ENCODE measurements around the gene SYNDIG1. TPM values are rescaled to one million over a fixed set of nuclear protein-coding genes. Genes with fewer than 3 reads are reported as not detected.

The SYNDIG1 gene
- total RNA-seq, 4 donors from 2014 or later = not detected

- H3K27ac ChIP-seq = no peak overlapping the region
- H3K4me3 ChIP-seq = no peak overlapping the region
- intact Hi-C loops (cut with DNase I) = no loop called here
- no peaks in the 10 kb centered on the region for H3K27me3 ChIP-seq
- H3K36me3 ChIP-seq = no peaks in the 10 kb centered on the region
- H3K9me3 ChIP-seq = no peaks in the 10 kb centered on the region
- H3K4me1 ChIP-seq = no peaks in the 10 kb centered on the region
- TF ChIP-seq POLR2A (IDR thresholded peaks at IDR 0.05) = no peak
- TF ChIP-seq, protein P1, sequence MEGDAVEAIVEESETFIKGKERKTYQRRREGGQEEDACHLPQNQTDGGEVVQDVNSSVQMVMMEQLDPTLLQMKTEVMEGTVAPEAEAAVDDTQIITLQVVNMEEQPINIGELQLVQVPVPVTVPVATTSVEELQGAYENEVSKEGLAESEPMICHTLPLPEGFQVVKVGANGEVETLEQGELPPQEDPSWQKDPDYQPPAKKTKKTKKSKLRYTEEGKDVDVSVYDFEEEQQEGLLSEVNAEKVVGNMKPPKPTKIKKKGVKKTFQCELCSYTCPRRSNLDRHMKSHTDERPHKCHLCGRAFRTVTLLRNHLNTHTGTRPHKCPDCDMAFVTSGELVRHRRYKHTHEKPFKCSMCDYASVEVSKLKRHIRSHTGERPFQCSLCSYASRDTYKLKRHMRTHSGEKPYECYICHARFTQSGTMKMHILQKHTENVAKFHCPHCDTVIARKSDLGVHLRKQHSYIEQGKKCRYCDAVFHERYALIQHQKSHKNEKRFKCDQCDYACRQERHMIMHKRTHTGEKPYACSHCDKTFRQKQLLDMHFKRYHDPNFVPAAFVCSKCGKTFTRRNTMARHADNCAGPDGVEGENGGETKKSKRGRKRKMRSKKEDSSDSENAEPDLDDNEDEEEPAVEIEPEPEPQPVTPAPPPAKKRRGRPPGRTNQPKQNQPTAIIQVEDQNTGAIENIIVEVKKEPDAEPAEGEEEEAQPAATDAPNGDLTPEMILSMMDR (IDR thresholded peaks at IDR 0.05) = no peak
- DNase-seq = no peak
- WGBS, 2 donors = 88 to 93% methylated on average over 5 of the region's 5 CpGs
Observed at GRCh38 chr20:24682496-24682985, 213.1 kb downstream of the SYNDIG1 start.

DNA sequence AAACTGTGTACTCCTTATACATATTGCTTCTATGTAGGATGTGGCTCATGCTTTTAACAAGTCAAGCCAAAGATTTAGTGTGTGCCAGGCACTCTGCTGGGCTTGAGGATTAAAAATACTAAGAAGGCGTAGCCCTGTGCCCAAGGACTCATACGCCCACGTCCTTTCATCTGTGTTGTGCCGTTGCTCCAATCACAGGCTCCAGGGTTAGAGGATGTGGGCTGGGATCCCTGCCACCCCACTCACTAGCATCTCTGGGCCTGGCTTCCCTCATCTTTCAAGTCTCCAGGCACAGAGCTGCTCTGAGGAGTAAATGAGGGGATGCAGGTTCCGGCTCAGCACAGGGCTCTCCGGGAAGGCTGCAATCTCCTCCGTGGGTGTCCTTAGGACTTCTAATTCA, 214.2 kb downstream of the SYNDIG1 start:
- no peaks in the 10 kb centered on the region for H3K36me3 ChIP-seq
- H3K27me3 ChIP-seq = no peaks in the 10 kb centered on the region
- no peak for TF ChIP-seq POLR2A (IDR thresholded peaks at IDR 0.05)
- TF ChIP-seq, protein P1 (IDR thresholded peaks at IDR 0.05) = no peak
- no peak overlapping the region for H3K4me3 ChIP-seq
- DNase-seq = no peak
- peaks cover 0 to 4% (median 0%) of the 10 kb centered on the region in 3 donors for H3K9me3 ChIP-seq
- no peaks in the 10 kb centered on the region for H3K4me1 ChIP-seq
- 59 to 61% methylated on average over 7 of the region's 7 CpGs for WGBS, 2 donors
- intact Hi-C loops (cut with DNase I) = no loop called here
- H3K27ac ChIP-seq = no peak overlapping the region

GRCh38 chr20:24684421-24684871, 215.0 kb downstream of the SYNDIG1 start:
- DNase-seq = no peak
- H3K27ac ChIP-seq = no peak overlapping the region
- intact Hi-C loops (cut with DNase I) = no loop called here
- no peaks in the 10 kb centered on the region for H3K36me3 ChIP-seq
- H3K9me3 ChIP-seq = peaks cover 0 to 4% (median 0%) of the 10 kb centered on the region in 3 donors
- TF ChIP-seq POLR2A (IDR thresholded peaks at IDR 0.05) = no peak
- TF ChIP-seq, protein P1 (IDR thresholded peaks at IDR 0.05) = no peak
- H3K4me3 ChIP-seq = no peak overlapping the region
- H3K27me3 ChIP-seq = no peaks in the 10 kb centered on the region
- H3K4me1 ChIP-seq = no peaks in the 10 kb centered on the region
- WGBS, 2 donors = 44 to 72% methylated on average over 9 of the region's 9 CpGs

DNA sequence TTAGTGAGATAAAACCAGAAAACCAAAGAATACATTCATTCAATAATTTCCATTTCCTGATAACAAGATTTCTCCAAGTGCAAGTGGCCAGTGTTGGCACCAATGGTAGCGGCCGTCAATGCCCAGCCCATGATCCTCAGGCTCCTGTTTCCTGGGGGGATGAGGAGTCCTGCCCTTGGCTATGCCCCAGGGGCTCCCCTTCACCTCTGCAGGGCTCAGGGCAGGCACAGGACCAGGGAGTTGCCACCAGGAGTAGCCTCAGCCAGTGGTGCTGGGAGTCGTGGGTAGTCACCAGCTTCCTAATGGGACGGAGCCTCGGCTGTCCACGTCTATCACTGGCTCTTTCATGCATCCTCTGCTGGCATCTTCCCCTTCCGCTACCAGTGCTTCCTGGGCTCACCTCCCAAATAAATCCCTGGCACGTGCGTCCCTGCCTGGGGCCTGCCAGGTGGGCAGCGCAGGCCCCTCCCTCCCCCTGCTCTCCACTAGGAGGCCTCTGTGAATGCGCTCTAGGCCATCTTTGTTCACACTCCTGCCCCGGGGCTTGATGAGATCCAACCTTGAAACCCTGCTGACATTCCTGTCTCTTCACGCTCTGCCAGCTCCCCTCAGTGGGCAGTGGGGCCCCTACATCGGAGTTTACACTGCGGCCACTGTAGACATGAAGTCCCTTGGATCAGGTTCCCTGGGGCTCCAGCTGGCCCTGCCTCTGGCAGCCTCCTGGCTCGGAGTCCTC, 215.7 kb downstream of the SYNDIG1 start:
- no peak for DNase-seq
- H3K4me1 ChIP-seq = no peaks in the 10 kb centered on the region
- no peak overlapping the region for H3K4me3 ChIP-seq
- H3K36me3 ChIP-seq = no peaks in the 10 kb centered on the region
- TF ChIP-seq POLR2A (IDR thresholded peaks at IDR 0.05) = no peak
- TF ChIP-seq, protein P1 (IDR thresholded peaks at IDR 0.05) = no peak
- H3K9me3 ChIP-seq = peaks cover 0 to 4% (median 0%) of the 10 kb centered on the region in 3 donors
- H3K27me3 ChIP-seq = no peaks in the 10 kb centered on the region
- intact Hi-C loops (cut with DNase I) = no loop called here
- no peak overlapping the region for H3K27ac ChIP-seq
- 53 to 85% methylated on average over 5 to 13 of the region's 16 CpGs for WGBS, 2 donors

DNA sequence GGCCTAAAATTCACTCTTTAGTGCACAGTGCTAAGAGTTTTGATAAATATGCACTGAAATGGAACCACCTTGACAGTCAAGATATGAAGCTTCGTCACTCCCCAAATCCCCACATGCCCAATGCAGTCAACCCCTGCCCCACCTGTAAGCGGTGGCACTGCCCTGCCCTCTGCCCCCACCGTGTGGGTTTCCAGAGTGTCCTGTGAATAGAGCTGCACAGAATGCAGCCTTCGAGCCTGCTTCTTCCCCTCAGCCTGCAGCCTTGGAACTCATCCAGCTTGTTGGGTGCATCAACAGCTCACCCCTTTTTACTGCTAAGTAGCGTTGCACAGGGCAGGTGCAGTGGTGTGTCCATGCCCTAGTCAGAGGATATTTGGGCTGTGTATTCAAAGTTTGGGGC, 216.3 kb downstream of the SYNDIG1 start:
- 60 to 70% methylated on average over 4 to 5 of the region's 5 CpGs for WGBS, 2 donors
- intact Hi-C loops (cut with DNase I) = no loop called here
- H3K4me3 ChIP-seq = no peak overlapping the region
- H3K27ac ChIP-seq = no peak overlapping the region
- H3K27me3 ChIP-seq = peaks cover 0 to 3% (median 0%) of the 10 kb centered on the region in 4 donors
- TF ChIP-seq, protein P1 (IDR thresholded peaks at IDR 0.05) = no peak
- no peak for TF ChIP-seq POLR2A (IDR thresholded peaks at IDR 0.05)
- H3K9me3 ChIP-seq = peaks cover 0 to 4% (median 0%) of the 10 kb centered on the region in 3 donors
- DNase-seq = no peak
- H3K4me1 ChIP-seq = no peaks in the 10 kb centered on the region
- no peaks in the 10 kb centered on the region for H3K36me3 ChIP-seq
